Lower leg skin (tissue), 3 donors: ENCODE measurements around the gene SHROOM2.

ENCODE experiments used
- POLR2A ChIP-seq, 2 donors: fragments of 450-650 bp; IDR thresholded peaks; one replicate each; pipeline ENCODE4 v1.6.1; 2016 to 2017; ENCODE audit warnings: antibody characterized with exemption in 2 of 2, mild to moderate bottlenecking in 1 of 2, moderate library complexity in 1 of 2
- TF ChIP-seq, protein P1 (sequence below), 3 donors: fragments of 450-650 bp; IDR thresholded peaks; one replicate each; pipeline ENCODE4 v1.5.1; 2016; ENCODE audit warnings: antibody characterized with exemption in 3 of 3, mild to moderate bottlenecking in 3 of 3, moderate library complexity in 2 of 3

DNA sequence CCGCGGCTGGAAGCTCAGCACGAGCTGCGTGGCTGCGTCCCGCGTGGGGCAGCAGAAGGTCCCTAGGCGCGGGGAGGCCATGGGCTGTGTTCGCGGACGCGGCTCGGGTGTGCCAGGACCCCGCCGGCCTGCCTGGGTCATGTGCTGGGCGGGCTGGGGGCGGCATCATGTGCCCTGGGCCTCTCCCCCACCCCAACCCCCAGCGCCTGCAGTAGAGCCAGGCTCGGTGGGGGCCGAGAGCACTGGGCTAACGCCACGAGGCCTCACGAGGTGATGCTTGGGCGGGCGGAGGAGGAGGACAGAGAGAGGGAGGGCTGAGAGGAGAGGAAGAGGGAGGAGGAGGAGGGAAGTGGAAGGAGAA, 20.5 kb upstream of the SHROOM2 start, which contains the start of gene GPR143:
- TF ChIP-seq, protein P1, sequence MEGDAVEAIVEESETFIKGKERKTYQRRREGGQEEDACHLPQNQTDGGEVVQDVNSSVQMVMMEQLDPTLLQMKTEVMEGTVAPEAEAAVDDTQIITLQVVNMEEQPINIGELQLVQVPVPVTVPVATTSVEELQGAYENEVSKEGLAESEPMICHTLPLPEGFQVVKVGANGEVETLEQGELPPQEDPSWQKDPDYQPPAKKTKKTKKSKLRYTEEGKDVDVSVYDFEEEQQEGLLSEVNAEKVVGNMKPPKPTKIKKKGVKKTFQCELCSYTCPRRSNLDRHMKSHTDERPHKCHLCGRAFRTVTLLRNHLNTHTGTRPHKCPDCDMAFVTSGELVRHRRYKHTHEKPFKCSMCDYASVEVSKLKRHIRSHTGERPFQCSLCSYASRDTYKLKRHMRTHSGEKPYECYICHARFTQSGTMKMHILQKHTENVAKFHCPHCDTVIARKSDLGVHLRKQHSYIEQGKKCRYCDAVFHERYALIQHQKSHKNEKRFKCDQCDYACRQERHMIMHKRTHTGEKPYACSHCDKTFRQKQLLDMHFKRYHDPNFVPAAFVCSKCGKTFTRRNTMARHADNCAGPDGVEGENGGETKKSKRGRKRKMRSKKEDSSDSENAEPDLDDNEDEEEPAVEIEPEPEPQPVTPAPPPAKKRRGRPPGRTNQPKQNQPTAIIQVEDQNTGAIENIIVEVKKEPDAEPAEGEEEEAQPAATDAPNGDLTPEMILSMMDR (IDR thresholded peaks at IDR 0.05) = no peak
- no peak for TF ChIP-seq POLR2A (IDR thresholded peaks at IDR 0.05)
